H9 (cell line): ENCODE data around the gene NUBP1. TPM values are rescaled to one million over a fixed set of nuclear protein-coding genes. Genes with fewer than 3 reads are reported as not detected.

ENCODE experiments used
- DNase-seq: peaks from one replicate; pipeline ENCODE4 v3.0.0-alpha.2; 2017
- H2AFZ ChIP-seq: one replicate; pipeline ENCODE4 v1.6.1; 2013; ENCODE audit warnings: mild to moderate bottlenecking, low read length, control low read depth, moderate library complexity
- H2AK5ac ChIP-seq: 2 replicates; pipeline ENCODE4 v1.6.1; 2013; ENCODE audit warnings: low read length, control low read depth, mixed read lengths; ENCODE audit not compliant: insufficient read length
- H2BK120ac ChIP-seq: one replicate; pipeline ENCODE4 v1.6.1; 2013; ENCODE audit warnings: low read depth, mild to moderate bottlenecking, low read length, control low read depth, inconsistent platforms; ENCODE audit not compliant: poor library complexity, severe bottlenecking
- H2BK12ac ChIP-seq: 2 replicates; pipeline ENCODE4 v1.6.1; 2013; ENCODE audit warnings: low read length, control low read depth, mixed read lengths, low read depth; ENCODE audit not compliant: insufficient read length
- H2BK15ac ChIP-seq: 2 replicates; pipeline ENCODE4 v1.6.1; 2013; ENCODE audit warnings: low read depth, low read length, control low read depth
- H2BK20ac ChIP-seq: one replicate; pipeline ENCODE4 v1.6.1; 2013; ENCODE audit warnings: low read depth, mild to moderate bottlenecking, low read length, control low read depth, inconsistent platforms; ENCODE audit not compliant: poor library complexity, severe bottlenecking
- H2BK5ac ChIP-seq: 2 replicates; pipeline ENCODE4 v1.6.1; 2013; ENCODE audit warnings: low read length, control low read depth, mixed read lengths; ENCODE audit not compliant: insufficient read length
- H3K14ac ChIP-seq: 2 replicates; pipeline ENCODE4 v1.6.1; 2013; ENCODE audit warnings: low read length, control low read depth; ENCODE audit not compliant: insufficient read depth
- H3K18ac ChIP-seq: 2 replicates; pipeline ENCODE4 v1.6.1; 2013; ENCODE audit warnings: low read depth, mild to moderate bottlenecking, mixed read lengths, low read length, control low read depth; ENCODE audit not compliant: insufficient read length
- H3K23ac ChIP-seq: 2 replicates; pipeline ENCODE4 v1.6.1; 2013; ENCODE audit warnings: low read length, control low read depth, mixed read lengths, low read depth; ENCODE audit not compliant: insufficient read length
- H3K23me2 ChIP-seq: 2 replicates; pipeline ENCODE4 v1.6.1; 2013; ENCODE audit warnings: low read depth, mild to moderate bottlenecking, mixed read lengths, low read length, control low read depth; ENCODE audit not compliant: insufficient read length, poor library complexity, severe bottlenecking
- H3K27ac ChIP-seq: 2 replicates; pipeline ENCODE4 v1.5.1; 2013; ENCODE audit warnings: low read length, control low read depth, mixed read lengths, low read depth; ENCODE audit not compliant: insufficient read length
- H3K27me3 ChIP-seq: 2 replicates; pipeline ENCODE4 v1.6.1; 2013; ENCODE audit warnings: low read length, control low read depth, inconsistent platforms; ENCODE audit not compliant: insufficient read depth
- H3K4ac ChIP-seq: 2 replicates; pipeline ENCODE4 v1.6.1; 2013; ENCODE audit warnings: low read depth, mild to moderate bottlenecking, control low read depth, inconsistent platforms, low read length, moderate library complexity
- H3K4me1 ChIP-seq: 2 replicates; pipeline ENCODE4 v1.6.1; 2013; ENCODE audit warnings: low read length, control low read depth, inconsistent platforms; ENCODE audit not compliant: insufficient read depth
- H3K4me2 ChIP-seq: 2 replicates; pipeline ENCODE4 v1.6.1; 2013; ENCODE audit warnings: low read length, control low read depth, mixed read lengths; ENCODE audit not compliant: insufficient read length, insufficient read depth
- H3K56ac ChIP-seq: 2 replicates; pipeline ENCODE4 v1.6.1; 2013; ENCODE audit warnings: low read depth, mild to moderate bottlenecking, mixed read lengths, low read length, control low read depth; ENCODE audit not compliant: insufficient read length
- H3K79me1 ChIP-seq: 2 replicates; pipeline ENCODE4 v1.6.1; 2013; ENCODE audit warnings: low read depth, mild to moderate bottlenecking, moderate library complexity, low read length, control low read depth, inconsistent platforms; ENCODE audit not compliant: insufficient read depth, poor library complexity, severe bottlenecking
- H3K79me2 ChIP-seq: 2 replicates; pipeline ENCODE4 v1.6.1; 2013; ENCODE audit warnings: low read length, control low read depth, inconsistent platforms; ENCODE audit not compliant: insufficient read depth
- H3K9ac ChIP-seq: 2 replicates; pipeline ENCODE4 v1.6.1; 2013; ENCODE audit warnings: low read length, control low read depth, mixed read lengths; ENCODE audit not compliant: insufficient read length; ENCODE audit errors: extremely low read depth
- H3K9me3 ChIP-seq: one replicate; pipeline ENCODE4 v1.6.1; 2013; ENCODE audit warnings: low read depth, low read length, inconsistent platforms; ENCODE audit not compliant: control insufficient read depth
- H3T11ph ChIP-seq: one replicate; pipeline ENCODE4 v1.6.1; 2013; ENCODE audit warnings: mild to moderate bottlenecking, low read length, control low read depth, inconsistent platforms
- H4K20me1 ChIP-seq: one replicate; pipeline ENCODE4 v1.6.1; 2013; ENCODE audit not compliant: control insufficient read depth, insufficient read length, insufficient read depth
- H4K5ac ChIP-seq: 2 replicates; pipeline ENCODE4 v1.6.1; 2013; ENCODE audit warnings: low read depth, mild to moderate bottlenecking, mixed read lengths, low read length, control low read depth; ENCODE audit not compliant: insufficient read length
- H4K8ac ChIP-seq: replicated peaks from 2 replicates; pipeline ENCODE4 v1.6.1; 2013; ENCODE audit warnings: low read length, control low read depth, mixed read lengths, low read depth; ENCODE audit not compliant: insufficient read length
- H4K91ac ChIP-seq: 2 replicates; pipeline ENCODE4 v1.6.1; 2013; ENCODE audit warnings: low read depth, mild to moderate bottlenecking, moderate library complexity, mixed read lengths, low read length, control low read depth; ENCODE audit not compliant: insufficient read length
- H3K27ac Mint-ChIP-seq, 3 experiments: 2 replicates in 2 of 3; 3 replicates in 1 of 3; pipeline ENCODE4 v1.8.0; 2020 to 2021; ENCODE audit warnings: mixed read lengths in 3 of 3, mild to moderate bottlenecking in 1 of 3, moderate library complexity in 1 of 3
- H3K27me3 Mint-ChIP-seq: 2 replicates; pipeline ENCODE4 v1.8.0; 2021; ENCODE audit warnings: low read depth, mild to moderate bottlenecking, moderate library complexity, mixed read lengths
- H3K36me3 Mint-ChIP-seq, 3 experiments: 2 replicates in 2 of 3; 3 replicates in 1 of 3; pipeline ENCODE4 v1.8.0; 2020 to 2021; ENCODE audit warnings: low read depth in 3 of 3, mixed read lengths in 3 of 3; ENCODE audit not compliant: insufficient read depth in 1 of 3
- H3K4me1 Mint-ChIP-seq, 2 experiments: 2 replicates each; pipeline ENCODE4 v1.8.0; 2020; ENCODE audit warnings: mixed read lengths in 2 of 2
- H3K4me3 Mint-ChIP-seq, 2 experiments: 2 replicates in 1 of 2; 3 replicates in 1 of 2; pipeline ENCODE4 v1.8.0; 2020 to 2021; ENCODE audit warnings: mild to moderate bottlenecking in 2 of 2, mixed read lengths in 2 of 2, moderate library complexity in 1 of 2
- H3K9me3 Mint-ChIP-seq, 2 experiments: 2 replicates in 1 of 2; 3 replicates in 1 of 2; pipeline ENCODE4 v1.8.0; 2020; ENCODE audit warnings: mild to moderate bottlenecking in 2 of 2, mixed read lengths in 2 of 2, moderate library complexity in 1 of 2
- CTCF ChIP-seq: fragments of 200-600 bp; sonication (generic); conservative IDR thresholded peaks from 3 replicates; pipeline ENCODE4 v1.8.0; 2021; ENCODE audit warnings: antibody characterized with exemption, mild to moderate bottlenecking
- WGBS: extraction: QIAGEN DNeasy Blood & Tissue Kit; methylation state at CpG from one replicate; pipeline ENCODE4 v1.1.7; 2013; ENCODE audit warnings: missing lambda C conversion rate, low lambda C conversion rate, mixed read lengths; ENCODE audit not compliant: insufficient read length; ENCODE audit errors: extremely low coverage; 5-methylcytosine and 5-hydroxymethylcytosine counted together
- total RNA-seq: library from RNA; stranded (reverse); gene quantifications from 2 replicates; pipeline ENCODE4 v1.2.1, GENCODE V29; 2021

NUBP1 gene
- total RNA-seq, 1 experiment from 2014 or later, result 36.5 TPM

- DNase-seq, result peak; percentile 17
- Histone ChIP-seq H3K79me1 (no peaks in the 10 kb centered on the region), H3K4me2 (no peak overlapping the region), H3K18ac (no peak overlapping the region), H3K23ac (no peak overlapping the region), H2BK5ac (no peak overlapping the region), H2BK12ac (no peak overlapping the region), H3K56ac (no peak overlapping the region), H4K20me1 (no peaks in the 10 kb centered on the region), H3K79me2 (no peaks in the 10 kb centered on the region), H3K4me1 (no peaks in the 10 kb centered on the region), H3K27ac (no peak overlapping the region), H2BK20ac (no peak overlapping the region), H3K14ac (no peak overlapping the region; the same call in 1 of the 2 replicates), H4K91ac (no peak overlapping the region), H3K9me3 (no peaks in the 10 kb centered on the region), H2BK15ac (no peak overlapping the region), H3K27me3 (no peaks in the 10 kb centered on the region), H4K5ac (no peak overlapping the region), H3K9ac (no peak overlapping the region), H3T11ph (no peak overlapping the region), H2AFZ (no peak overlapping the region), H2AK5ac (no peak overlapping the region), H2BK120ac (no peak overlapping the region), H3K4ac (no peak overlapping the region), H4K8ac (no peak overlapping the region), H3K23me2 (peaks cover 3% of the 10 kb centered on the region)
- no CpG with 5 or more reads among the region's 10 CpGs for WGBS
- no peaks in the 10 kb centered on the region for H3K27me3 Mint-ChIP-seq
- H3K4me3 Mint-ChIP-seq, result no peak overlapping the region
- H3K4me1 Mint-ChIP-seq, result peaks cover 15 to 16% of the 10 kb centered on the region in 2 experiments
- no peak for TF ChIP-seq CTCF
- no peak overlapping the region; a peak in 1 of 7 replicates for H3K27ac Mint-ChIP-seq
- no peaks in the 10 kb centered on the region; a peak in 1 of 5 replicates for H3K9me3 Mint-ChIP-seq
- peaks cover 0 to 2% (median 0%) of the 10 kb centered on the region in 3 experiments; a peak in 1 of 7 replicates for H3K36me3 Mint-ChIP-seq
These were observed 3.4 kb upstream of the NUBP1 start for GRCh38 chr16:10740000-10740844.
